ENCODE results near the gene PSG7.
"Not testable (repeated sequence)": the region's sequence is repeated elsewhere in the genome, so short reads cannot be mapped to it uniquely, and the experiment has no call there.

DNA sequence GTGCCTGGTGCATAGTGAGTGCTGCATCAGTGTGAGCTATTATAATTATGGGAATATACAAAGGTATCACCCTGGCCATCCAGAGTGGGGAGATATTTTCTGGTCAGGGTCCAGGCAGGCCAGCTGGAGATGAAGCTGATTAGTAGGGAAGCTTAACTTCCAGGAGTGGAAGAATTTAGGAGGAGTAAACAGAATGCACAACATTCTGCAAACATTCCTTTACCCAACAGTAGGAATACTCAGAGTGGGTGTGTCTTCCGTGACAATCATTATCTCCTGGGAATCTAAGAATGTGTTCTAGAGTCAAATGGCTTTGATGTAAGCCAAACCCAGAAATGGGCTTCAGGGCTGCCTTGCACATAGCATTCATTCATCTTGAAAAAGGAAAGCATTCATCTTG lies 38.4 kb downstream of the PSG7 start:
- not testable (repeated sequence) for TF ChIP-seq CTCF, POLR2A (IDR thresholded peaks at IDR 0.05)

All from thyroid gland (tissue), 4 donors.